Measurements from ENCODE around the gene LRMDA.

LRMDA gene

DNA sequence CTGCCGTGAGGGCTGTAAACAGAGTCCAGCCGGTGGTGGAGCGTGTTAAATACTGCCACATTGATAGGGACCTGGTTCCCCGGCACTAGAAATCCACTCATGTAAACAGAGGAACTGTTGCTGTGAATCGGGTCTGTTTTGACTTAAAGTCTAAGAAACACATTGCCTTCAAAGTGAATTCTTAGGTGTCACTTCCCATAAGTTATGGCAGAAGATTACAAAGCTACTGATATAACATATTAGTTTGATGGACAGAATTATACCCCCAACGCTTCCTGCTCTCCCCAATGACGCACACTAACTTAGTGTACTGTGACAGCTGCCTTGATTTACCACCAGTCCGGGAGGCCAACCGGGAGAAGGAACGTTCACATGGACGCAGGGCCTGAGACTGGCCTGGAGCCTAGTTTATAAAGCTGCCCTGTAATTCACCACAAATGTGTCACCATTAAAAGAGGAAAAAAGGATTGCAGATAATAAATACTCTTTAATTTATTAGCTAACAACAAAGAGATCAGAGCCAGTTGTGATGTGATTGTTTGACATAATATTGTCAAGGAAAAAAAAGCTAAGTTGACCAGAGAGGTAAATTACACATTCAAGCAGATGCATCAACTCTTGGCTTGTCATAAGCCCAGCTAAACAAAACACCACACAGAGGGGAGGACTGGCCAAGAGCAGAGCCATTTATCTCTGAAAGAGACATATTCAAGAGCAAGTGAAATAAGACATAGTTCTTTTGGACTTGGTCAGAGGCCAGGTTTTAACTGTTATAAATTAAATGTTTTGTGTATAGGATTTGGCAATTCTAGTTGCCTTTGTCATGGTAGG lies 820.6 kb downstream of the LRMDA start:
- DNase-seq = no peak

DNA sequence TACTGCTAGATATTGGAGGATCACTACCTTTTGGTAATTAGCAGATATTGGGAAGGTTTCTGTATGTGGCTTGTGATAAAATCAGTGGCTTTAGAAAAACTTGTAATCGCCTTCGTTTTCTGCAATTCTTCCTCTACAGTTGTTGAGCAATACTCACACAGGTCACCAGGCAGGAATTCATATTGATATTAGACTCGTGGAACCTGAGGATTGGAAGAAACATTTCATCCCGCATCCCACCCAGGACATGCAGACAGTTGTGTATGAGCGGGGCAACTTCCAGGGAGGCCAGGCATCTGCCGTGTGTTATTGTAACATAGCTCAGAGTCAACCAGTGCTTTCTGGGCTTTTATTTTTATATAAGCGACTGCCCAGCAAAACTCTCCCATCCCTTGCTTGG lies 821.3 kb downstream of the LRMDA start:
- DNase-seq = no peak

- DNase-seq = no peak
Measured at GRCh38 chr10:76255241-76255640, 823.8 kb downstream of the LRMDA start.

DNA sequence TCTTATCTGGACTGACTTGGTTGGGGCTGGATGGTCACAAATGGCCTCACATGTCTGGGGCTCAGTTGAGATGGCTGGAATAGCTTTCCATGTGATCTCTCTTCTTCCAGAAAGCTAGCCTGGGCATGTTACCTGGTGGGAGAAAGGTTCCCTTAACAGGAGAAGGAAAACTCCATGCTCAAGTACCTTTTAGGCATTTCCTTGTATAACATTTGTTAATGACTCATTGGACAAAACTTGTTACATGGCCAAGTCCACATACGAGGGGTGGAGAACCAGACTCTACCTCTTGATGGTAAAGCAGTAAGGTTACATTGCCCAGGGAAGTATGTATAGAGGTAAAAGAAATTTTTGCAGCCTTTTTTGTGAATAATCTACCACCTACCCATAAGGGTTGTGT lies 826.4 kb downstream of the LRMDA start:
- no peak for DNase-seq

- peak; percentile 33 for DNase-seq
Measured at GRCh38 chr10:76265441-76266113, 834.2 kb downstream of the LRMDA start.

GRCh38 chr10:76268530-76268929 lies 837.1 kb downstream of the LRMDA start:
- DNase-seq = no peak

DNA sequence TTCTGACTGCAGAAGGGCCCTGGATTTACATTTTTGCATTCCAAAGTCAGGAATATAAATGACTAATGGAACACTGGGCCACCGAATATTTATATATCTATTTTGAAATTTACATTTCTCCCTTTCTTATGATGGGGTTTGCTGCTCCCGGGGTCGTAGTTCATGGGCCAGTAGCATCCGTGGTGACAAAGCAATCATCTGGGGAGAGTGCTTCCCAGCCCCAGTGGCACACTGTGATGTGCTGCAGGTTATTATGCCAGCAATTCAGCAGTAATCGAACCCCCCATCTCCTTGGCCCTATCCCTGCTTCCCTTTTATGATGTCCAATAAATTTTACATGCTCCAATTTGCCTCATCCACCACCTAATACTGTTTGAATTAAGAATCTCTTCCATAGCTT lies 837.5 kb downstream of the LRMDA start:
- DNase-seq = no peak

DNA sequence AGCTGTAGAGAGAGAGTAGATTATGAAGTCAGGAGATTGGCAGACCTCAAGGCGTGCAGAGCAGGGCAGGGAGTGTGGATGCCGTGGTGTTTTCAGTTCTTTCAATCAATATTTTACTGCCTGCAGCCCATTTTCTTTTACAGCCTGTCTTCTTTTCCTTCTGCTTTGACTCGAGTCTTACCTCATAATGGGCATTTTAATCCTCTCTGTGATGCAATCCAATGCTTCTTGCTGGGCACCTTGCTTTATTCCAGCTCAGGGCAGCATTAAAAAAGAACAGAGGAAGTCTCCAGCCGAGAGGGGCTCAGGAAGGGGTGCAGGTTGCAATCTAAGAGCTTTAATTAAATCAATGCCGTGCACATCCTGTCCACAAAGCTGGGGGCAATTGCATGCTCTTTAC lies 839.0 kb downstream of the LRMDA start:
- DNase-seq = peak; percentile 8

DNA sequence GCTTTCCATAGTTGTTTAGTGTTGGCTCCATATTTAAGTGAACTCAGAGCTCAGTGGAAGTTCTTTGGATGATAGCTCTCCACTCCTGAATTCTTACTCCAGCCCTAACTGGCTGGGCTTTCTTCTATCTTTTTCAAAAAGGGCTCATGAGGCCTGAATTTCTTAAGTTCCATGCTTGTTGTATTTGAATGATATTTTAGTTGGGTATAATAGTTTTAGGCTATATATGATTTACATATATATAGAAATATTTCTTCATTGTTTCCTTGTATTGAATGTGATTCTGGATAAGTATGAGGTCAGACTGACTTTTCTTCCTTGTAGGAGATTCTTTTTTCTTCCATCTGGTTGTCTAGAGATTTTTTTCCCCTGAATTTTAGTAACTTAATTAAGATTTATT lies 843.5 kb downstream of the LRMDA start:
- no peak for DNase-seq

DNA sequence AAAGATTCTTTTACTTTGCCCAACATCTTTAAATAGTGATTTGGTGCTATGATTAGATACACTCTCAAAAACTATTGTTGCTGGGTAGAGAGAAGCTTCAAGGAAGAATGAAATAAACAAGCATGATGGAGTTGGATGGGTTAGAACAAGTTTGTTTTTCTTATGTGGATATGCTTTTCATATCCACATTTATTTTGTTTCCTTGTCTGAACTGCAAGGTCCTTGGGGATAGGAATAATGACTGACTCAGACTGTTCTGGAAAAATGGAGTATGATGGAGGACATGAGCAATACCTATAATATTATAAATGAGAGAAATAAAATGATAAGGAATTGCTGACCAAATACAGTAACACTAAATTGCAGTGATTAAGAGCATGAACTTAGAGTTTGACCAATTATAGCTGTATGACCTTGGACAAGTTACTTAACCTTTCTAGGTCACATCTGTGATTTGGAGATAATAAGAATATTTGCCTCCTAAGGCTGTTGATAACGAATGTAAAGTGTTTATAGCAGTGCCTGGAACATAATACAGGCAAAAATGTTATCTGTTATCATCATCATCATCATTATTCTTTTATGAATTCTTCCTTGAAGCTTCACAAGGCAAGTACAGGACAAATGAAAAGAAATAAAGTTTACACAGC lies 847.5 kb downstream of the LRMDA start:
- no peak for DNase-seq

DNA sequence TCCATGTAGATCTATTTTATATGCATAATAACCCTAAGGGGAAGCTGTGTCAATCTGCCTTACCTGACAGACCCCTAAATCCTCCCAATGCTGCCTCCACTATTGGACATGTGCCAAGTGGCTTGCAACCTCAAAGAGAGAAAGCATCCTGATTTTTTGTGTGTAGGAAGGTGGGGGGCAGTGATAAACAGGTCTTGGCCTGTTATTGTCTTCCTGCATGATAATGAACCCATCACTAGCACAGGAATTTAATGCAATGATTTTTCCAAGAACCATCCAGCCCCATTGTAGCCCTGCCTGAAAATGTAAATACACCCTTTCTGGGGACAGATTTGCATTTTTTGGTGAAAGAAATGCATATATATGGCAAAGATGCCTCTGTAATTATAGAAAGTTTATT lies 850.2 kb downstream of the LRMDA start:
- no peak for DNase-seq

DNA sequence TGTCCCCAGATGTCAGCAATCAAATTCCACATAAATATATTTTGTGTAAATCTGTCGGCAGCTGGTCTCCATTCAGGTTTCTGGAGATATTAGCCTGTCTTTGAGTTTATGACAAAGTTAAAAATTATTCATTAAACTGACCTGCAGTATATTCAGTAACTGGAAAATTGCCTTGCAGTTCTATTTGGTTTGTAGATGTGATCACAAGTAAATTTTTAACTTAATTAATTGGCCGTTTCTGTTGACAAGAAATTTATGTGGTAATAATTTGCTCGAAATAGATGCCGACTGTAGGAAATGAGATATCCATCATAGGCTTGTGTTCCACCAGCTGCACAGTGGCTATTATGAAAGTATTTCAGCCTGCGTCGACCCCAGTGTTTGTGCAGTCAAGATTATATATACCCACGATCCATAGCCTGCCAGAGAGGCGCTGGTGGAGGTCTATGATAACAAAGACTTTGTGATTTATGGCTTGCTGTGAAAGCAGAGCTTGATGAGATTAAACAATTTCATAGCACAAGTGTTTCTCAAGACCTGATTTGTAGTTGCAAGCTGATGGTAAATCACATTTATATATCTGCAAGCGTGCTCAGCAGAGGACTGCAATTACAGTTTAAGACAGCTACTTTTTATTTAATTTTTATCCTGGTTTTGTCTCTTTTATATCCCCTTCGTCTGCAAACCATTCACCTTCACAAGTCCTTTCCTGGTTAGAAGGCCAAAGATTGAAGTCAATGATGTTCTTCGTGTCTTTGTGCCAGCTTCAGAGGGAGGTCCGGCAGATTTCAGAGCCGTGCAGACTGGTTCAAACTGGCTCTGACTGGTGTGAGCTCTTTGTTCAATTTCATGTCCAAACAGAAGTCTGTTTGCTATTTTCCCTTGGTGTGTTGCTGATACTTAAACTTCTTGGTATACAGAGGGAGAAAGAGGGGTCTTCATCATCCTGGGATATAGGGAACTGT lies 850.9 kb downstream of the LRMDA start:
- DNase-seq = peak; percentile 51

DNA sequence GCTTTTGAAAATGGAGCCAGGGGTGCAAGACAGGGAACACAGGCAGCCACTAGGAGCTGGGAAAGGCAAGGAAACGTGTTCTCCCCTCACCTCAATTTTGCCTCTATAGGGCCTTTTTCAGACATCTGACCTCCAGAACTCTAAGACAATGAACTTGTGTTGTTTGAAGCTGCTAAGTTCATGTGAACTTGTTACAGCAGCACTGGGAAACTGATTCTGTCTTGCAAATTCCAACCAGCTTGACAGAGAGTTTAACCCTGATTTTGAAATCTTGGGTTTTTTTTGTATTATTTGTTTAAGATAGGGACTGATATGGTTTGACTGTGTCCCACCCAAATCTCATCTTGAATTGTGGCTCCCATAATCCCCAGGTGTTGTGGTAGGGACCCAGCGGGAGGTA lies 852.9 kb downstream of the LRMDA start:
- DNase-seq = no peak

DNA sequence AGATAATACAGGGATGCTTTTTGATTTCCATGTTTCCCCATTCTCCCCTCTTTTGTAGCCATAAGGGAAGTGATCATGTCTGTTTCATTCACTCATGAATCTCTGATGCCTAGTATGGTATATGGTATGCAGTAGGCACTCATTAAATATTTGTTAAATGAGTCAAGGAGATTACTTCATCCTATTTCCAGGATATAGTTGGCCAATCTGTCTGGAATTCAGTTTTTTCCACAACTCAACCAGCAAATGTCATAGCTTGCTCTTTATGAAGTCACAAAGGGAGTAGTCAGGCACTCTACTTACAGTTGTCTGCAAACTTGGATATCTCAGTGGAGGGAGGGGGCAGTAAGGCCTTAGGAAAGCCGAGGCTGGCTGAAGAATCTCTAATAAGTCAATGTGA lies 853.6 kb downstream of the LRMDA start:
- DNase-seq = no peak

DNA sequence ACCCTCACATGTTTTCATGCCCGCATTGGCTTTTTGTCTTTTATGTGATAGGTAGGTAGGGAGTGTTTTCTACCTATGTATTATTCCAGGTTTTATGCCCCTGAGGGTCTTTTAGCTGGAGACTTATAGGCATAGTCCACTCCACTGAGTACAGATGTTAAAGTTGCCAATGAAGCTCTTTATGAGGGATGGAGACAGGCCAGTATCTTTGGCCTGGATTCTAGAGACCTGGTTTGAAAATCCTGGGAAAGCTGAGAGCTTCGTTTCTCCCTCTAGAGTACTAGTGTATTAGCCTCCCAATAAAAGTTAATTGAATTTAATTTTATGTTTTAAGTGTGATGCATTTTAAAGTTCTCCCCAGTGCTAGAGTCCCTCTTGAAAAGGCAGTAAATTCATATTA lies 854.1 kb downstream of the LRMDA start:
- no peak for DNase-seq

DNA sequence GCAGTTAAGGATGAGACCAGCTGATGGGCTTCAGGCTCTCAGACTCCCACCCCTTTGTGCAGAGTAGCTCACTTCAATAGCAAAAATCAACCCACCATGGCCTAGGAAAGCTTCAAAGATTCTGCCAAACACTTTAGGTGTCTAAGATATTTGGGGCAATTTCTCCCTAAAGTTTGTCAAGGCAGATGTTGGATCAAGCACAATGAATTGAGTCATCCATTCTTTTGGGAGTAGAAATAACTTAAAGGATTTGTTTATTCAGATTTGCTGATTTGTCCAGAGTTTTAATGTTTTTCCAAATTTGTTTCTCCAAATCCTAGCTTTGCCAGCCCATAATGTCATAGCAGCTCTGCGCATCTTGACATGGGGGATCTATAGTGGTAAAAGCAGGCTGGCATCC lies 855.1 kb downstream of the LRMDA start:
- no peak for DNase-seq

GRCh38 chr10:76287856-76288255 lies 856.4 kb downstream of the LRMDA start:
- DNase-seq = no peak

- DNase-seq = no peak
Measured at GRCh38 chr10:76291175-76291574, 859.8 kb downstream of the LRMDA start.

DNA sequence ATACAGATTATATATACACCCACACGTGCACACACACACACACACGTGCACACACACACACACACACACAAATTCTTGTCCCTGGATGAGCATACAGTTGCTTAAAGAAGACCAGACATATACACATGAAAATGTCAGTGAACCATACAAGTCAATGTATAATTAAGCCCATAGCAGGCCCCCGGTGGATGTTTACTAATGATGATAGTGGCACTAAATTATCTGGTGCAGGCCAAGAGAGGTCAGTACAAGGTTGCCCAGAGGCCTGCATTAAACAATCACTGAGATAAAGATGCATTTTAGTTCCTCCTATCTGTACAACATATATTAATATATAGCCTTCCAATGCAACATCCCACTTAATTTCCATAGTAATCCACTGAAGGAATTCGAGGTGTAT lies 860.5 kb downstream of the LRMDA start:
- DNase-seq = no peak

- DNase-seq = no peak
Measured at GRCh38 chr10:76296957-76297356, 865.5 kb downstream of the LRMDA start.

DNA sequence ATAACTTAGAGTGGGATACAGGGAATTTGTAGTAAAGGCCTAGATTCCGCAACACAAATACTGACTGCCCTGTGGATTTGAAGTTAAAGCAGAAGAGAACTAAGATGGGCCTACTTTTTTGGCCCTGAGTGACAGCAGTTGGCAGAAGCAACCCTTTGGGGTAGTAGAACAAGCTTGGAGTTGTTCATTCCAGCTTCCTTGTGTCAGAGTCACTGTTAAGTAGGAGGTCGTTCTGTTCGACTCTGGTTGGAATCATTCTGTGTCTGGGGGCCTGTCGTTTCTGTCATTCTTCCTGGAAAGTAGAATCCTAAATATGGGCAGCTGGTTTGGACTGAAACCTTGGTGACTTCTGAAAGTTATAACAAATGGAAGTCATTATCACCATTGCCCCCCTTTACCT lies 865.9 kb downstream of the LRMDA start:
- DNase-seq = no peak

GRCh38 chr10:76297780-76298281 lies 866.4 kb downstream of the LRMDA start:
- peak; percentile 18 for DNase-seq

DNA sequence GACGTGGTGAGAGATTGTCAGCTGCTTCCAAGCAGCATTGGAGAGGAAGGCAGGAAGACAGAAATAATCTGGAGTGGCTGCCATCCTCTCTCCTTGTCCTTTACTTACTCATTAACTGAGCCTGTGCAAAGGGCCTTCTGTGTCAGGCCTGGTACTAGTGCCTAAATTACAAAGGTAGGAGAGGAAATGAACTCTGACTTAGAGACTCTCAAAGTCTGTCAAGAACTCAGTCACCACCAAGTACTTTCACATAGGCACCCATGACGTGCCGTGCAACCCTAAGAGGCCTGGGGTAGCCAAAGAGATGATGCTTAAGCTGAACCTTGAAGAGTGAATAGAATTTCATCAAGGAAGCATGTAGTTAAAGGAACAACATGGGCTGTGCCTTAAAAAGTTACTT lies 866.9 kb downstream of the LRMDA start:
- no peak for DNase-seq

All from NCI-H82 (cell line).